Stimulated activated CD4-positive, alpha-beta T cell treated with anti-CD3 and anti-CD28 coated beads, TNF-alpha, amount 100 ng/mL, for 48 hours (primary cell): Measurements from ENCODE around the gene CCL16.
A peak's percentile ranks its signal among the peaks of the same experiment; 100 is the strongest.

Experiments used
- DNase-seq, 3 donors: peaks; one replicate each; pipeline ENCODE4 v3.0.0-alpha.2; 2020; ENCODE audit warnings: low read depth in 3 of 3

The CCL16 gene

GRCh38 chr17:35986643-35987042, 5.3 kb upstream of the CCL16 start, which contains the start of gene CCL14:
CCL14 (minus strand) TSS chr17:35986729; CDS start chr17:35986649, 80 bp downstream.
- DNase-seq: no peak

- no peak for DNase-seq
Observed at GRCh38 chr17:35984140-35984539, 2.8 kb upstream of the CCL16 start.

GRCh38 chr17:35982409-35983191, 1.3 kb upstream of the CCL16 start:
- no peak for DNase-seq

GRCh38 chr17:35981908-35982330, 622 bp upstream of the CCL16 start:
- no peak for DNase-seq

- no peak for DNase-seq
Observed at GRCh38 chr17:35978346-35978745, 3.0 kb downstream of the CCL16 start.

- no peak for DNase-seq
Observed at GRCh38 chr17:35977509-35977908, 3.8 kb downstream of the CCL16 start.

- no peak for DNase-seq
Observed at GRCh38 chr17:35973333-35974260, 7.7 kb downstream of the CCL16 start.

GRCh38 chr17:35972945-35973332, 8.4 kb downstream of the CCL16 start:
- DNase-seq: no peak

- no peak for DNase-seq
Observed at GRCh38 chr17:35972535-35972934, 8.8 kb downstream of the CCL16 start.

GRCh38 chr17:35972066-35972465, 9.2 kb downstream of the CCL16 start:
- no peak for DNase-seq

- peak; percentile 33 to 64 (median 58) for DNase-seq
Observed at GRCh38 chr17:35969558-35970380, 11.5 kb downstream of the CCL16 start.

GRCh38 chr17:35968520-35969054, 12.7 kb downstream of the CCL16 start:
- no peak for DNase-seq

GRCh38 chr17:35965272-35965671, 16.0 kb downstream of the CCL16 start:
- no peak for DNase-seq

GRCh38 chr17:35963663-35964062, 17.6 kb downstream of the CCL16 start:
- DNase-seq: no peak

GRCh38 chr17:35953720-35954119, 27.6 kb downstream of the CCL16 start:
- no peak for DNase-seq

- no peak for DNase-seq
Observed at GRCh38 chr17:35949401-35949800, 31.9 kb downstream of the CCL16 start.

GRCh38 chr17:35948092-35948491, 33.2 kb downstream of the CCL16 start:
- no peak for DNase-seq

- peak in 2 of 3 donors; percentile 14 to 16 for DNase-seq
Observed at GRCh38 chr17:35947156-35947585, 34.1 kb downstream of the CCL16 start.

- DNase-seq: no peak
Observed at GRCh38 chr17:35944151-35944550, 37.1 kb downstream of the CCL16 start.

GRCh38 chr17:35943537-35943936, 37.8 kb downstream of the CCL16 start, which contains the start of gene LYZL6:
LYZL6 (minus strand) TSS chr17:35943713; CDS start chr17:35939356, 4,357 bp downstream.
- DNase-seq: no peak

GRCh38 chr17:35942588-35943186, 38.6 kb downstream of the CCL16 start:
- no peak for DNase-seq
